Psoas muscle (tissue), 8 donors: Measurements from ENCODE around the gene OTX2. TPM values are rescaled to one million over a fixed set of nuclear protein-coding genes. Genes with fewer than 3 reads are reported as not detected.

Experiments
- ATAC-seq, 4 donors: fragments of 200-7000 bp; cut with Tn5 transposase; one replicate each; pipeline ENCODE4 v1.9.1; 2020; ENCODE audit warnings: moderate library complexity in 3 of 4, mild to moderate bottlenecking in 2 of 4
- DNase-seq, 2 donors: peaks; one replicate each; pipeline ENCODE4 v3.0.0-alpha.2; 2020
- H3K27ac ChIP-seq: fragments of 200-600 bp; one replicate; pipeline ENCODE4 v1.8.0; 2022
- H3K27me3 ChIP-seq, 3 donors: fragments of 200-600 bp in 1 of 3; one replicate each; pipeline versions ENCODE4 v1.6.1 to v1.8.0; 2013 to 2022; ENCODE audit warnings: low read length in 2 of 3, mild to moderate bottlenecking in 2 of 3, moderate library complexity in 1 of 3; ENCODE audit not compliant: insufficient read depth in 3 of 3
- H3K36me3 ChIP-seq, 2 donors: fragments of 200-600 bp in 1 of 2; one replicate each; pipeline versions ENCODE4 v1.6.1 to v1.8.0; 2013 to 2022; ENCODE audit warnings: low read depth in 1 of 2, mild to moderate bottlenecking in 1 of 2, moderate library complexity in 1 of 2; ENCODE audit not compliant: insufficient read depth in 1 of 2
- H3K4me1 ChIP-seq: fragments of 200-600 bp; one replicate; pipeline ENCODE4 v1.8.0; 2022
- H3K4me3 ChIP-seq: fragments of 200-600 bp; one replicate; pipeline ENCODE4 v1.8.0; 2022; ENCODE audit warnings: mild to moderate bottlenecking
- H3K9me3 ChIP-seq: fragments of 200-600 bp; one replicate; pipeline ENCODE4 v1.8.0; 2022
- CTCF ChIP-seq: fragments of 200-600 bp; IDR thresholded peaks from one replicate; pipeline ENCODE4 v1.8.0; 2022; ENCODE audit warnings: antibody characterized with exemption
- WGBS, 3 donors: extraction: QIAGEN DNeasy Blood & Tissue Kit; methylation state at CpG; one replicate each; pipeline versions ENCODE4 v1.1.6 to v1.1.7; 2013; 5-methylcytosine and 5-hydroxymethylcytosine counted together
- intact Hi-C, 2 donors: fragments of 100-400 bp; cut with DNase I; formaldehyde crosslinking; loops; one replicate each; pipeline versions ENCODE4 v1.11.0 to v1.14.2; 2022
- polyA plus RNA-seq, 3 donors: library from polyadenylated mRNA; stranded (reverse); fragments of 200-250 nt; gene quantifications; one replicate each; pipeline ENCODE4 v1.2.3, GENCODE V29; 2013
- total RNA-seq, 4 donors: library from RNA; stranded (reverse); fragmentation: NEBNext Ultra II Directional in 2 of 4; extraction: Animal tissue kit (Norgen Biotek cat#: 25700) in 2 of 4; gene quantifications; one replicate each; pipeline versions ENCODE4 v1.2.1 to v1.2.4, GENCODE V29; 2021 to 2023
- donor health status: healthy with polysubstance abuse.
- donor health status: DM: no; HTN: no; CAD: no; lungs with moderate emphysema.
- donor health status: Bipolar disorder and iron deficiency.
- donor health status: healthy.
- donor health status: DM: yes; HTN: yes; CAD: no.
- donor health status: DM: no; HTN: no; CAD: no.
- donor health status: DM: no; HTN: no; CAD: no.
- donor health status: DM: yes; HTN: yes; CAD: no.

The OTX2 gene
- total and polyA plus RNA-seq, 7 donors: not detected

GRCh38 chr14:56798447-56799342 lies 11.6 kb downstream of the OTX2 start:
- ATAC-seq: no peak
- peak overlapping the region; percentile 48 for H3K4me3 ChIP-seq

GRCh38 chr14:56797569-56798446 lies 12.5 kb downstream of the OTX2 start:
- H3K27me3 ChIP-seq: peaks cover 8 to 99% (median 40%) of the 10 kb centered on the region in 3 donors
- WGBS, 3 donors: 2% methylated on average over 61 to 77 of the region's 77 CpGs
- no peaks in the 10 kb centered on the region for H3K4me1 ChIP-seq
- no peaks in the 10 kb centered on the region for H3K9me3 ChIP-seq
- intact Hi-C loops: no loop called here
- ATAC-seq: peak in 1 of 4 donors; percentile 17
- DNase-seq: no peak
- H3K4me3 ChIP-seq: peak overlapping the region; percentile 48
- H3K27ac ChIP-seq: no peak overlapping the region
- H3K36me3 ChIP-seq: no peaks in the 10 kb centered on the region
- TF ChIP-seq CTCF: no peak

More at GRCh38 chr14:56798447-56799342, 11.6 kb downstream of the OTX2 start:
- 10 to 19% (median 15%) methylated on average over 34 to 41 of the region's 41 CpGs for WGBS, 3 donors
- no peak for DNase-seq
- no peaks in the 10 kb centered on the region for H3K9me3 ChIP-seq
- no peak for TF ChIP-seq CTCF
- no peak overlapping the region for H3K27ac ChIP-seq
- peaks cover 12 to 99% (median 38%) of the 10 kb centered on the region in 3 donors for H3K27me3 ChIP-seq
- no peaks in the 10 kb centered on the region for H3K4me1 ChIP-seq
- no peaks in the 10 kb centered on the region for H3K36me3 ChIP-seq
- intact Hi-C loops: no loop called here

- Histone ChIP-seq H3K4me3 (peak overlapping the region; percentile 48), H3K9me3 (no peaks in the 10 kb centered on the region), H3K27me3 (peaks cover 8 to 98% (median 40%) of the 10 kb centered on the region in 3 donors), H3K27ac (no peak overlapping the region), H3K36me3 (no peaks in the 10 kb centered on the region), H3K4me1 (no peaks in the 10 kb centered on the region)
- 9 to 13% (median 11%) methylated on average over 23 of the region's 23 CpGs for WGBS, 3 donors
- DNase-seq (no peak), ATAC-seq (no peak)
- no peak for TF ChIP-seq CTCF
- intact Hi-C loops: no loop called here
Measured at GRCh38 chr14:56797003-56797568, 13.2 kb downstream of the OTX2 start.

GRCh38 chr14:56796259-56796658 lies 14.0 kb downstream of the OTX2 start:
- DNase-seq (no peak), ATAC-seq (no peak)
- intact Hi-C loops: no loop called here

More at GRCh38 chr14:56796259-56796658, 14.0 kb downstream of the OTX2 start:
- TF ChIP-seq CTCF: no peak
- WGBS, 3 donors: 39 to 54% (median 50%) methylated on average over 4 of the region's 4 CpGs
- Histone ChIP-seq H3K27ac (no peak overlapping the region), H3K4me1 (no peaks in the 10 kb centered on the region), H3K9me3 (no peaks in the 10 kb centered on the region), H3K27me3 (peaks cover 3 to 93% (median 35%) of the 10 kb centered on the region in 3 donors), H3K4me3 (no peak overlapping the region), H3K36me3 (no peaks in the 10 kb centered on the region)
